Measurements from ENCODE around the gene OPRM1.
"Not testable (repeated sequence)": the region's sequence is repeated elsewhere in the genome, so short reads cannot be mapped to it uniquely, and the experiment has no call there.

Gene OPRM1

GRCh38 chr6:154039231-154039842 is at the start of gene OPRM1:
TSS of gene OPRM1 (plus strand) at chr6:154039240. CDS start at chr6:154039545, 305 bp downstream.
- DNase-seq (ENCODE audit: low read depth, low spot score), result peak; percentile 90

- DNase-seq (ENCODE audit: low read depth, low spot score), result no peak
Observed at GRCh38 chr6:153989989-153990388, 49.1 kb upstream of the OPRM1 start.

- DNase-seq (ENCODE audit: low read depth, low spot score), result no peak
Observed at GRCh38 chr6:153994004-153994403, 45.0 kb upstream of the OPRM1 start.

GRCh38 chr6:153994811-153995210 is 44.2 kb upstream of the OPRM1 start:
- DNase-seq (ENCODE audit: low read depth, low spot score), result no peak

- no peak for DNase-seq (ENCODE audit: low read depth, low spot score)
Observed at GRCh38 chr6:153997221-153997620, 41.8 kb upstream of the OPRM1 start.

- DNase-seq (ENCODE audit: low read depth, low spot score), result no peak
Observed at GRCh38 chr6:154001494-154002285, 37.4 kb upstream of the OPRM1 start.

GRCh38 chr6:154002894-154003293 is 36.1 kb upstream of the OPRM1 start:
- no peak for DNase-seq (ENCODE audit: low read depth, low spot score)

GRCh38 chr6:154010371-154010770 is 28.7 kb upstream of the OPRM1 start:
- no peak for DNase-seq (ENCODE audit: low read depth, low spot score)

- no peak for DNase-seq (ENCODE audit: low read depth, low spot score)
Observed at GRCh38 chr6:154012852-154013251, 26.2 kb upstream of the OPRM1 start.

GRCh38 chr6:154017786-154018185 is 21.3 kb upstream of the OPRM1 start:
- no peak for DNase-seq (ENCODE audit: low read depth, low spot score)

GRCh38 chr6:154030646-154031045 is 8.4 kb upstream of the OPRM1 start:
- no peak for DNase-seq (ENCODE audit: low read depth, low spot score)

GRCh38 chr6:154041001-154041400 is 2.0 kb downstream of the OPRM1 start:
- DNase-seq (ENCODE audit: low read depth, low spot score), result no peak

- DNase-seq (ENCODE audit: low read depth, low spot score), result no peak
Observed at GRCh38 chr6:154053141-154053540, 14.1 kb downstream of the OPRM1 start.

GRCh38 chr6:154056536-154056935 is 17.5 kb downstream of the OPRM1 start:
- no peak for DNase-seq (ENCODE audit: low read depth, low spot score)

- DNase-seq (ENCODE audit: low read depth, low spot score), result no peak
Observed at GRCh38 chr6:154057098-154057497, 18.1 kb downstream of the OPRM1 start.

- no peak for DNase-seq (ENCODE audit: low read depth, low spot score)
Observed at GRCh38 chr6:154058963-154059680, 20.1 kb downstream of the OPRM1 start.

- no peak for DNase-seq (ENCODE audit: low read depth, low spot score)
Observed at GRCh38 chr6:154060076-154060475, 21.0 kb downstream of the OPRM1 start.

GRCh38 chr6:154070041-154070440 is 31.0 kb downstream of the OPRM1 start:
- DNase-seq (ENCODE audit: low read depth, low spot score), result no peak

GRCh38 chr6:154070657-154071056 is 31.6 kb downstream of the OPRM1 start:
- no peak for DNase-seq (ENCODE audit: low read depth, low spot score)

GRCh38 chr6:154071236-154071635 is 32.2 kb downstream of the OPRM1 start:
- no peak for DNase-seq (ENCODE audit: low read depth, low spot score)

- no peak for DNase-seq (ENCODE audit: low read depth, low spot score)
Observed at GRCh38 chr6:154071711-154072110, 32.7 kb downstream of the OPRM1 start.

- not testable (repeated sequence) for DNase-seq (ENCODE audit: low read depth, low spot score)
Observed at GRCh38 chr6:154078596-154078995, 39.6 kb downstream of the OPRM1 start.

All from ELF-1 (cell line).